Body of pancreas (tissue), 4 donors: Measurements from ENCODE around the gene SYNPO.

Experiments
- POLR2A ChIP-seq, 3 donors: fragments of 450-650 bp; IDR thresholded peaks; one replicate each; pipeline ENCODE4 v1.6.1; 2016; ENCODE audit warnings: antibody characterized with exemption in 3 of 3, mild to moderate bottlenecking in 2 of 3
- TF ChIP-seq, protein P1 (sequence below), 7 experiments: fragments of 450-650 bp in 4 of 7; fragments of 200-600 bp in 3 of 7; sonication (generic) in 3 of 7; IDR thresholded peaks; one replicate each; pipeline ENCODE4 v1.5.1; 2016 to 2019; ENCODE audit warnings: antibody characterized with exemption in 7 of 7

DNA sequence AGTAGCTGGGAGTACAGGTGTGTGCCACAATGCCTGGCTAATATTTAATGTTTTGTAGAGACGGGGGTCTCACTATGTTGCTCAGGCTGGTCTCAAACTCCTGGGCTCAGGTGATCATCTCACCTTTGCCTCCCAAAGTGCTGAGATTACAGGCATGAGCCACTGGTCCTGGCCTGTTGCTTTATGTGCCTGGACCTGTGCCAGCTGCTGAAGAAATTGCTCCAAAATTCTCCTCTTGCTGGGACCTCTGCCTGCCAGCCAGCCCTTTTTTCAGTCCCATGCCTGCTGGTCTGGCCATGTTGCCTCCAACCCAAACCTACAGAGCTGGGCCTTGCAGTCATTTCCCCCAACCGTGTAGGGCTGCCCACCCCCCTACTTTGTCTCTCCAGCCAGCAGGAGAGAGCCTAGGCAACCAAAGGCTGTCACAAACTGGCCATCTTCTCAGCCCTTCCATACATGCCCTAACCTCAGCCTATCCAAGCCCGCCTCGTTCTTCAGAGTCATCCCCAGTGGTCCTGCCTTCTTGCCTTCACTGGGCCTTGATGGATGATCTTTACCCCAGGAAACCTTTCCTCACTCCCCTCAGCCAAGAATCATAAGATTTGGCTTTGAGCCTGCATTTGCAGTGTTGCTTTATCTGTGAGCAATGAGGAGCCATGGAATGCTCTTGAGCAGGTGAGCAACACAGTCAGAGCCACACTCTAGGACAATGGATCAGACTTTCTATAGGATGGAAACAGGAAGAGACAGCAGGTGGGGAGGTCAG, 27.4 kb upstream of the SYNPO start:
- TF ChIP-seq, protein P1, sequence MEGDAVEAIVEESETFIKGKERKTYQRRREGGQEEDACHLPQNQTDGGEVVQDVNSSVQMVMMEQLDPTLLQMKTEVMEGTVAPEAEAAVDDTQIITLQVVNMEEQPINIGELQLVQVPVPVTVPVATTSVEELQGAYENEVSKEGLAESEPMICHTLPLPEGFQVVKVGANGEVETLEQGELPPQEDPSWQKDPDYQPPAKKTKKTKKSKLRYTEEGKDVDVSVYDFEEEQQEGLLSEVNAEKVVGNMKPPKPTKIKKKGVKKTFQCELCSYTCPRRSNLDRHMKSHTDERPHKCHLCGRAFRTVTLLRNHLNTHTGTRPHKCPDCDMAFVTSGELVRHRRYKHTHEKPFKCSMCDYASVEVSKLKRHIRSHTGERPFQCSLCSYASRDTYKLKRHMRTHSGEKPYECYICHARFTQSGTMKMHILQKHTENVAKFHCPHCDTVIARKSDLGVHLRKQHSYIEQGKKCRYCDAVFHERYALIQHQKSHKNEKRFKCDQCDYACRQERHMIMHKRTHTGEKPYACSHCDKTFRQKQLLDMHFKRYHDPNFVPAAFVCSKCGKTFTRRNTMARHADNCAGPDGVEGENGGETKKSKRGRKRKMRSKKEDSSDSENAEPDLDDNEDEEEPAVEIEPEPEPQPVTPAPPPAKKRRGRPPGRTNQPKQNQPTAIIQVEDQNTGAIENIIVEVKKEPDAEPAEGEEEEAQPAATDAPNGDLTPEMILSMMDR (IDR thresholded peaks at IDR 0.05) = no peak
- no peak for TF ChIP-seq POLR2A (IDR thresholded peaks at IDR 0.05)
